HG03558 (cell line): Measurements from ENCODE around the gene GPSM1.

Source experiments
- ATAC-seq: cut with Tn5 transposase; IDR thresholded peaks from one replicate; pipeline ENCODE4 v1.9.1; 2021; ENCODE audit warnings: moderate number of reproducible peaks; ENCODE audit not compliant: unreplicated experiment; ENCODE audit errors: extremely low read depth

GPSM1 gene

GRCh38 chr9:136290508-136291000 is 36.8 kb upstream of the GPSM1 start:
- no peak for ATAC-seq

DNA sequence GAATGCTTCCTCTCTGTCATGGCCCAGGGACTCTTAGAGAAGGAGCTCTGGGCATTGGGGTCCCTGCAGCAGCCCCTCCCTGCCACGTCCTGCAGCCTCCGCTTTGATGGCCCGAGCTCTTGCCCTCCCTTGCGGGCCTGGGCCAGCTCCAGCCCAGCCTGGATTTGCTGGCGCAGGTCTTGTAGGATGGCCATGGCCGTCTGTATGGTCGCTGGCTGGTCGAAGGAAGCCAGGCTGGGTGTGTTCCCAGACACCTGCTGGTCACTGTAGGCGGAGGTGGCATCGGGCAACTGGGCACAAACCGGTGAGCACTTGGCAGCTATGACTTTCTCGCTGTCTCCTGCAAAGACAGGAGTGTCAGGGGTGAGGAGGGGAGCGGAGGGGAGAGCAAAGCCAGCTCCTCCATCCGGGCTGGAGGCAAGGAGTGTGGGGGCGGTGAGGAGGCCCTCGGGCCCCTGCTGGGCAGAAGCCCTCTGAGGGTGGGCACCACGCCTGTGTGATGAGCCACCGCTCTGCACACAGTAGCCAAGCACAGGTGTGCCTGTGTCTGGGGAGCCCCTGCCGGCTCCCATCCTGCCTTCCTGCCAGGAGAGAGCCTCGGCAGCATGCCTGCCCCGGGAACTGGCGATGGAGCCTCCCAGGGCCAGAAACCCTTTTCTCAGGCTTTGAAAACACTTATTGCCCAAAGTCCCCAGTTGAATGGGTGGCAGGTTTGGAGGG is 35.9 kb upstream of the GPSM1 start:
- no peak for ATAC-seq

DNA sequence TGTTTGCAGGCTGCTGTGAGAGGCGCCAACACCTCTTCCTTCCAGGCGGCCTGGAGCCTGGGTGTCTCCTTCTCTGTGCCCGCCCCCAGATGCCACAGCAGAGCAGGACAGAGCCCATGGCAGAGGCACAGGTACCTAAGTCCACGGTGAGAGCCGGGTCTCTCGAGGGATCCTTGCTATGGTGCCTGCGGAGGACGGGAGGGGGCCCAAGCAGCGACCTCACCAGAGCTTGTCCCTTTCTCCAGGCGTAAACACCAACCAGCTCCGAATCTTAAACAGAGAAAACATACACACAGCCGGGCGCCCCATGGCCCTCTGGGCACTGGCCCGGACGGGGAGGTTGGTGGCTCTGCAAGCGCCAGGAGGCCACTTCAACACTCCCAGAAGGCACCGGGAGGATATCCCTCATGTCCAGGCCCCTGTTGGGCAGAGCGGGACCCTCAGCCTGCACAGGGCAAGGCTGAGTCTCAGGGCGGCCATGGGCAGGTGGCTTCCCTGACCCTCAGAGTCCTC is 35.3 kb upstream of the GPSM1 start:
- no peak for ATAC-seq

- ATAC-seq, result no peak
Observed at GRCh38 chr9:136292591-136293448, 34.5 kb upstream of the GPSM1 start.

DNA sequence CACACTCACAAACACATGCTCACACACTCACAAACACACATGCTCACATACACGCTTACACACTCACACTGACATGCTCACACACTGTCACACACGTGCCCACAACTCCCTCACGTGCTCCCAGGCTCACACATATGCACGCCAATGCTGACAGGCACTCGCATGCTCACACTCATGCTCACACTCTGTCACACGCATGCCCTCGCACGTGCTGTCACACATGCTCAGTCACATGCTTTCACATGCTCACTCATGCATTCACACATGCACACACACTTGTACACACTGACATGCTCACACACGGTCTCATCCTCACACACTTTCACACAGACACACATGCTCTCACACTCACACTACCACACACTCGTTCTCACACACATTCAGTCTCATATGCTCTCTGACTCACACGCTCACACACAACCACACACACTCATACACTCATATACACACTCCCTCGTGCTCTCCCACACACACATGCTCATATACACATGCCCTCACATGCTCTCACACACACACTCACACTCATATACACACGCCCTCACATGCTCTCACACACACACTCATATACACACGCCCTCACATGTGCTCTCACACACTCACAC is 33.8 kb upstream of the GPSM1 start:
- no peak for ATAC-seq

DNA sequence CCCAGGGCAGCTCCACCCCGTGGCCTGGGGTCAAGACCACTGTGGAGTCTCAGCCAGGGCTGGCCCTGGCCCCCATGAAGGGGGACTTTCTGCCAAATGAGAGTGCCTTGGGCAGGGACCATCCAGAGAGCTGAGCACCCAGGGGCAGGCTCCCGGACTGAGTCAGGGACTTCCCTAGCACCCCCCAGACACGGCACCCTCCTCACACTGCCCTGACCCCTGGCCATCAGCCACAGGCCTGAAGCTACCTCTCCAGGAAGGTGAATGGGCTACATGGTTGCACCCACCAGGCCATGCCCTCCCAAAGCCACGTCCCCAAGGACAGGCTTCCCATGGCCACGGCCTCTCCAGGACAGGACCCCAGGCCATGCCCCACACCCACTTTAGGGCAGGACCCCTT is 32.9 kb upstream of the GPSM1 start:
- ATAC-seq, result no peak

- ATAC-seq, result no peak
Observed at GRCh38 chr9:136295055-136295454, 32.3 kb upstream of the GPSM1 start.

DNA sequence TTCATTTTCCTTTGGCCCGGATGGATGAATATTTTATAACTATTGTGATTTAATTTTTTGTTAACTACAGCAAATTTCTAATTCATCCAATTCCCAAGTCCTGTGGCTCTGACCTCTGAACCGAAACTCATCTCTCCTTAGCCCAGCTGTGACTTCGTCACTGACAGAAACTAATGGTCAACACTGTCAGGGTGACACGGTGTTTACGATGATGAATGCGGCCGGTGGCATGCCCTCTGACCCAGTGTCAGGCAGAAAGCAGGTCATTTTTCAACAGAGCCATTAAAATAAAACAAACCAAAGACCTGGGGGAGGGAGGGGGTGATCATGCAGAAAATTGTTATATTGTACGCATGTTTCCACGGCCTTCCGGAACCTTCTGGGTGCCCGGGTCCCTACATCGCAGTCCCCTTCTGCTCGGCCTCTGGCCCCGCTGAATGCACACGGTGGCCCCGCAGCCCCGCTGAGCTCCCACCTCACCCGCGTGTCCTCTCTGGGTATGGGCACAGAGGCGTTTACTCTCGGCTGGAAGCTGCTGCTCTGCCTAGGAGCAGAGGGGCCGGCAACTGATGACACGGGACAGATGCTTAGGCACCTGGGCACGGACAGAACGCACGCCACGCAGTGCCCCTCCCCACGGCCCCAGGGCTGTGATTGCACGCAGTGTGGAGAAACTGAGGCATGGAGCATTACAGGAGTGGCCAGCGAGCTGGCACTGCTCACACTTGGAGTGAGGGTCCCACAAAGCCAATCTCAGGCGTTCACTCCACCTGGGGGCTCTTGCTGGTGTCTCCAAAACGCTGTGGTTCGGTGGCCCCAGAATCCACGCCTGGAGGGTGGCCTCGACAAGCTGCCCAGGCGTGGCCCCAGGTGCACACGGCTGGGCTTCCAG is 31.6 kb upstream of the GPSM1 start:
- ATAC-seq, result no peak

GRCh38 chr9:136296434-136297015 is 30.8 kb upstream of the GPSM1 start:
- ATAC-seq, result no peak

GRCh38 chr9:136297016-136297691 is 30.2 kb upstream of the GPSM1 start:
- ATAC-seq, result no peak

DNA sequence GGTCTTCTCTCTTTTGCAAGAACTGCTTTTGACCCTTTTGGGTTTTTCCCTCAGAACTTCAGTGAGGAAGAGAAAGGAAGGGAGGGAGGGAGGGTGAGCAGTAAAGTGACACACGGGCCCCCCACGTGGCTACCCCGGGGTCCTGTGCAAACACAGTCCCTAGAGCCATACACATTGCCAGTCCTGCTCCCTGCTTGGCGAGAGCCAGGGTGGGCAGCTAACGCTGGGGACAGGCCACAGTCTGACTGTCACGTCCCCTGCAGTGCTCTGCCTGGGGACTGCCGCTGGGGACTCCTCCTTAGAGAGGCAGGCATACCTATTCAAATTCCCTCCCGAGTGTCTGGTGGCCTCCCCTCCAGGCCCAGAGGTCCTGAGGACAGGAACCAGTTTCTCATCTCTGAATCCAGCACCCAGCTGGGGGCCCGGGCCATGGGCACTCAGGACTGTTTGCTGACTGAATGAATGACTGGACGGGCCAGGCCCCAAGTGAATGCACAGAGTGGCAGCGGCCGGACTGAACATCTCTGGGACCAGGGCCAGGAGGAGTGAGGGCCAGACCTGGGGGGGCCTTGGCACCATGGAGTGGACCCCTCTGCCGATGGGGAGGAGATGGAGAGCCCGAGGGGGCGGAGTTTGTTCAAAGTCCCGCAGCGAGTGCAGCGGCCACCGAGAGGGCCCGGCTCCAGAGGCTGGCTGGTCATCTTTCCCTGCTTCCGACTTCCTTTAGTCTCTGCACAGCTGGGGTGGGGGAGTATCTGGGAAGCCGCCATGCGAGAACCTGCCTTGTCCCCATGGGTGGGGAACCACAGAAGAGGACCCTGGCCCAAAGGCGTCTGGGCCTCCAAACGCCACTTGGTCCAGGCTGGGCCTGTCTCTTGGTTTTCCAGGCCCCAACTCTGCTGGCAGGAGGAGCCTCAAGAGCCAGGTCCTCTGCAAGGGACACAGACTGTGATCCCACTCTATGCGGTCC is 29.3 kb upstream of the GPSM1 start:
- no peak for ATAC-seq

- ATAC-seq, result no peak
Observed at GRCh38 chr9:136299116-136299515, 28.2 kb upstream of the GPSM1 start.

DNA sequence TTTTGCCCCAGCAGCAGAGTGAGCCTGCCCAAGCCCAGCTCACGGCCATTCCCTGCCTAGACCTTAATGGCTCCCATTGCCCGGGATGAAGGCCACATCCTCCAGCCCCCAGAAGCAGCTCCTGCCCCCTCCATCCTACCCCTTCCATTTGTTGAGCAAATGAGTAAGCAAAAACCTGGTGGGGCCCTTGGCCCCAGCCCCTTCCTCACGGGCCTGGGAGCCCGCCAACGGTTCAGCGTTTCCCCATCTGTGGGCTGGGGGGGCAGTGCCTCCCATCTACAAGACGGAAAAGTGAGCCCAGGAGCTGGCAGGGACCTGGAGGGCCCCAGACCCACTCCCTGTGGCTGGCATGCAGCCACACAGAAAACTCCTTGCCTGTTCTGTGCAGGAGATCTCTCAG is 27.8 kb upstream of the GPSM1 start:
- ATAC-seq, result no peak

GRCh38 chr9:136300016-136300545 is 27.3 kb upstream of the GPSM1 start:
- no peak for ATAC-seq

- no peak for ATAC-seq
Observed at GRCh38 chr9:136300866-136301265, 26.5 kb upstream of the GPSM1 start.

GRCh38 chr9:136302527-136302926 is 24.8 kb upstream of the GPSM1 start:
- ATAC-seq, result no peak

- ATAC-seq, result no peak
Observed at GRCh38 chr9:136303066-136303824, 24.1 kb upstream of the GPSM1 start.
